ENCODE data around the gene DNM2. TPM values are rescaled to one million over a fixed set of nuclear protein-coding genes. Genes with fewer than 3 reads are reported as not detected.

Gene DNM2
- total and polyA plus RNA-seq, 2 of the 13 experiments (the other 11 are each of a cell fraction or from before 2014, with no cell fraction given): 41.7 to 59.8 TPM

DNA sequence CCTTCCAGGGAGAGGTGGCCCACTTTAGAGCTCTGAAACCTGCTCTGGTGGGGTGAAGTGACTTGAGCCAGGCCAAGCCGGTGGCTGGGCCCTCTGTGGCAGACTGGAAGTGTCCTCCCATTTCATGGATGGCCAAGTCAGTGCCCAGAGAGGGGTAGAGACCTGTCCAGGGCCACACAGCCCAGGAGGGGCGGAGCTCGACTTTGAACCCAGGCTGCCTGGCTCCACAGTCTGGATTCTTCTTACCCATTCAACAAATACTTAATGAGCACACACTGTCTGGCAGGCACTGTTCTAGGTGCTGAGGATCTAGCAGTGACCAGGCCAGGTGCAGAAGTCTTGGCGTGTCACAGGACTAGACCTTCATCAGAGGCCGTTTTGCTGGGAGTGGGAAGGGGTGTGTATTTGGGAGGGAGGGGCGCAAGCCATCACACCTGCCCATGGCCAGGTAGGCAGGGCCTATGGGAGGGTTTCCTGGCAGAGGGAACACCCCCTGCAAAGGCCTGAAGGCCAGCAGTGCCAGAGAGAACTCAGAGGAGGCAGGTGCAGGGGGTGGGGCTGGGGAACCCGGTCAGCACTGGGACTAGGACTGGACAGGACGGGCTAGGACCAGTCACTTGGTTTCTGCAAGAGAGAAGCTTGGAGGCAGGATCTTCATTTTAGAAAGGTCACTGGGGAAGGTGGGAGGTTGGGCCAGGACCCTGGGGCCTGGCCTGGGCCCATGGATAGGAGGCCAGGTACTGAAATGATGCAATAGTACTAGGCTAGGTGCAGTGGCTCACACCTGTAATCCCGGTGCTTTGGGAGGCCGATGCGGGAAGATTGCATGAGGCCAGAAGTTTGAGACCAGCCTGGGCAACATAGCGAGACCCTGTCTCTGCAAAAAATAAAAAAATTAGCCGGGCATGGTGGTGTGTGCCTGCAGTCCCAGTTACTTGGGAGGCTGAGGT, 31.8 kb downstream of the DNM2 start (continued):
- no peak for TF ChIP-seq TCF7 (IDR thresholded peaks at IDR 0.05; ENCODE audit: low read depth)
- peak; percentile 99 for TF ChIP-seq ZMYM3 (CRISPR knock-in tag; IDR thresholded peaks at IDR 0.05)
- TF ChIP-seq TAF15 (IDR thresholded peaks at IDR 0.05; ENCODE audit: low read depth, low read length, poor library complexity, severe bottlenecking): no peak
- TF ChIP-seq ZNF788 (CRISPR knock-in tag; IDR thresholded peaks at IDR 0.05; ENCODE audit: borderline replicate concordance): peak; percentile 5; the same call in 1 of the 2 replicates
- 0 out of 2 replicates have a peak, but pooled peaks have one; percentile 12 for TF ChIP-seq ZNF816 (CRISPR knock-in tag; IDR thresholded peaks at IDR 0.05; ENCODE audit: borderline replicate concordance)
- TF ChIP-seq GLI4 (CRISPR knock-in tag; IDR thresholded peaks at IDR 0.05; ENCODE audit: borderline replicate concordance): peak; percentile 42; the same call in 1 of the 2 replicates
- no peak for TF ChIP-seq NAIF1 (CRISPR knock-in tag; IDR thresholded peaks at IDR 0.05; ENCODE audit: borderline replicate concordance)
- 0 out of 2 replicates have a peak, but pooled peaks have one; percentile 8 for TF ChIP-seq ERF (CRISPR knock-in tag; IDR thresholded peaks at IDR 0.05)
- no peak for TF ChIP-seq ZNF780A (CRISPR knock-in tag; IDR thresholded peaks at IDR 0.05)
- TF ChIP-seq SSRP1 (CRISPR knock-in tag; IDR thresholded peaks at IDR 0.05): no peak
- TF ChIP-seq ATF7-NPFF (CRISPR knock-in tag; IDR thresholded peaks at IDR 0.05; ENCODE audit: low read depth): no peak
- TF ChIP-seq MTA1 (CRISPR knock-in tag; IDR thresholded peaks at IDR 0.05; ENCODE audit: borderline replicate concordance): peak; percentile 79; the same call in 1 of the 2 replicates
- TF ChIP-seq, protein P1, sequence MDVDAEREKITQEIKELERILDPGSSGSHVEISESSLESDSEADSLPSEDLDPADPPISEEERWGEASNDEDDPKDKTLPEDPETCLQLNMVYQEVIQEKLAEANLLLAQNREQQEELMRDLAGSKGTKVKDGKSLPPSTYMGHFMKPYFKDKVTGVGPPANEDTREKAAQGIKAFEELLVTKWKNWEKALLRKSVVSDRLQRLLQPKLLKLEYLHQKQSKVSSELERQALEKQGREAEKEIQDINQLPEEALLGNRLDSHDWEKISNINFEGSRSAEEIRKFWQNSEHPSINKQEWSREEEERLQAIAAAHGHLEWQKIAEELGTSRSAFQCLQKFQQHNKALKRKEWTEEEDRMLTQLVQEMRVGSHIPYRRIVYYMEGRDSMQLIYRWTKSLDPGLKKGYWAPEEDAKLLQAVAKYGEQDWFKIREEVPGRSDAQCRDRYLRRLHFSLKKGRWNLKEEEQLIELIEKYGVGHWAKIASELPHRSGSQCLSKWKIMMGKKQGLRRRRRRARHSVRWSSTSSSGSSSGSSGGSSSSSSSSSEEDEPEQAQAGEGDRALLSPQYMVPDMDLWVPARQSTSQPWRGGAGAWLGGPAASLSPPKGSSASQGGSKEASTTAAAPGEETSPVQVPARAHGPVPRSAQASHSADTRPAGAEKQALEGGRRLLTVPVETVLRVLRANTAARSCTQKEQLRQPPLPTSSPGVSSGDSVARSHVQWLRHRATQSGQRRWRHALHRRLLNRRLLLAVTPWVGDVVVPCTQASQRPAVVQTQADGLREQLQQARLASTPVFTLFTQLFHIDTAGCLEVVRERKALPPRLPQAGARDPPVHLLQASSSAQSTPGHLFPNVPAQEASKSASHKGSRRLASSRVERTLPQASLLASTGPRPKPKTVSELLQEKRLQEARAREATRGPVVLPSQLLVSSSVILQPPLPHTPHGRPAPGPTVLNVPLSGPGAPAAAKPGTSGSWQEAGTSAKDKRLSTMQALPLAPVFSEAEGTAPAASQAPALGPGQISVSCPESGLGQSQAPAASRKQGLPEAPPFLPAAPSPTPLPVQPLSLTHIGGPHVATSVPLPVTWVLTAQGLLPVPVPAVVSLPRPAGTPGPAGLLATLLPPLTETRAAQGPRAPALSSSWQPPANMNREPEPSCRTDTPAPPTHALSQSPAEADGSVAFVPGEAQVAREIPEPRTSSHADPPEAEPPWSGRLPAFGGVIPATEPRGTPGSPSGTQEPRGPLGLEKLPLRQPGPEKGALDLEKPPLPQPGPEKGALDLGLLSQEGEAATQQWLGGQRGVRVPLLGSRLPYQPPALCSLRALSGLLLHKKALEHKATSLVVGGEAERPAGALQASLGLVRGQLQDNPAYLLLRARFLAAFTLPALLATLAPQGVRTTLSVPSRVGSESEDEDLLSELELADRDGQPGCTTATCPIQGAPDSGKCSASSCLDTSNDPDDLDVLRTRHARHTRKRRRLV (CRISPR knock-in tag; IDR thresholded peaks at IDR 0.05): 0 out of 2 replicates have a peak, but pooled peaks have one; percentile 42
- TF ChIP-seq IKZF1 (IDR thresholded peaks at IDR 0.05): no peak
- TF ChIP-seq KDM1A (CRISPR knock-in tag; IDR thresholded peaks at IDR 0.05): peak; percentile 93
- TF ChIP-seq SMC3 (IDR thresholded peaks at IDR 0.05; ENCODE audit: low read length): no peak
- TF ChIP-seq ZNF234 (CRISPR knock-in tag; conservative IDR thresholded peaks at IDR 0.05): no peak
- peak; percentile 79 for TF ChIP-seq CBX1 (IDR thresholded peaks at IDR 0.05; ENCODE audit: low read depth)
- TF ChIP-seq ZNF253 (CRISPR knock-in tag; IDR thresholded peaks at IDR 0.05; ENCODE audit: borderline replicate concordance): no peak
- no peak for TF ChIP-seq HCFC1 (IDR thresholded peaks at IDR 0.05; ENCODE audit: low read depth, low read length)
- peak; percentile 38; the same call in 1 of the 2 replicates for TF ChIP-seq TBX2 (CRISPR knock-in tag; IDR thresholded peaks at IDR 0.05; ENCODE audit: borderline replicate concordance)
- TF ChIP-seq ZNF644 (CRISPR knock-in tag; IDR thresholded peaks at IDR 0.05; ENCODE audit: low read depth): no peak
- TF ChIP-seq, protein P2, sequence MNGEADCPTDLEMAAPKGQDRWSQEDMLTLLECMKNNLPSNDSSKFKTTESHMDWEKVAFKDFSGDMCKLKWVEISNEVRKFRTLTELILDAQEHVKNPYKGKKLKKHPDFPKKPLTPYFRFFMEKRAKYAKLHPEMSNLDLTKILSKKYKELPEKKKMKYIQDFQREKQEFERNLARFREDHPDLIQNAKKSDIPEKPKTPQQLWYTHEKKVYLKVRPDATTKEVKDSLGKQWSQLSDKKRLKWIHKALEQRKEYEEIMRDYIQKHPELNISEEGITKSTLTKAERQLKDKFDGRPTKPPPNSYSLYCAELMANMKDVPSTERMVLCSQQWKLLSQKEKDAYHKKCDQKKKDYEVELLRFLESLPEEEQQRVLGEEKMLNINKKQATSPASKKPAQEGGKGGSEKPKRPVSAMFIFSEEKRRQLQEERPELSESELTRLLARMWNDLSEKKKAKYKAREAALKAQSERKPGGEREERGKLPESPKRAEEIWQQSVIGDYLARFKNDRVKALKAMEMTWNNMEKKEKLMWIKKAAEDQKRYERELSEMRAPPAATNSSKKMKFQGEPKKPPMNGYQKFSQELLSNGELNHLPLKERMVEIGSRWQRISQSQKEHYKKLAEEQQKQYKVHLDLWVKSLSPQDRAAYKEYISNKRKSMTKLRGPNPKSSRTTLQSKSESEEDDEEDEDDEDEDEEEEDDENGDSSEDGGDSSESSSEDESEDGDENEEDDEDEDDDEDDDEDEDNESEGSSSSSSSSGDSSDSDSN (CRISPR knock-in tag; IDR thresholded peaks at IDR 0.05): no peak; the same call in none of the 2 replicates
- no peak for TF ChIP-seq NFE2L2 (IDR thresholded peaks at IDR 0.05; ENCODE audit: low read length)

Measured in HepG2 (cell line).